WTC11 (cell line): Measurements from ENCODE around the gene CXCR3. TPM values are rescaled to one million over a fixed set of nuclear protein-coding genes. Genes with fewer than 3 reads are reported as not detected.

Source experiments
- ATAC-seq: fragments of 200-7000 bp; cut with Tn5 transposase; 2 replicates; pipeline ENCODE4 v1.10.0; 2021; ENCODE audit warnings: mild to moderate bottlenecking, moderate library complexity
- CTCF ChIA-PET: fragments of 300-600 bp; sonication (Branson Sonifier 250); formaldehyde crosslinking; loops from one replicate; lab custom pipeline; 2021; ENCODE audit warnings: antibody characterized with exemption; lab: Charles Lee
- POLR2A ChIA-PET: fragments of 350-600 bp; sonication (Branson Sonifier 250); formaldehyde crosslinking; loops from one replicate; lab custom pipeline; 2021; ENCODE audit warnings: antibody characterized with exemption; lab: Charles Lee
- DNase-seq: peaks from one replicate; pipeline ENCODE4 v3.0.0; 2021; ENCODE audit warnings: low spot score
- H3K27ac Mint-ChIP-seq: 2 replicates; pipeline ENCODE4 v1.8.0; 2021; ENCODE audit warnings: mixed read lengths
- H3K27me3 Mint-ChIP-seq: 2 replicates; pipeline ENCODE4 v1.8.0; 2021; ENCODE audit warnings: low read depth, mild to moderate bottlenecking, moderate library complexity, mixed read lengths
- H3K36me3 Mint-ChIP-seq: 2 replicates; pipeline ENCODE4 v1.8.0; 2021; ENCODE audit warnings: mixed read lengths
- H3K4me1 Mint-ChIP-seq: 2 replicates; pipeline ENCODE4 v1.8.0; 2022; ENCODE audit warnings: mixed read lengths
- H3K4me3 Mint-ChIP-seq: 2 replicates; pipeline ENCODE4 v1.8.0; 2021; ENCODE audit warnings: mild to moderate bottlenecking, moderate library complexity, mixed read lengths
- H3K9me3 Mint-ChIP-seq: 2 replicates; pipeline ENCODE4 v1.8.0; 2021; ENCODE audit warnings: mixed read lengths
- CREB1 ChIP-seq: sonication (generic); formaldehyde crosslinking; IDR thresholded peaks from 2 replicates; pipeline ENCODE4 v1.8.0; 2023; ENCODE audit warnings: mild to moderate bottlenecking, missing genetic modification reagents
- CTCF ChIP-seq: fragments of 200-600 bp; IDR thresholded peaks from 2 replicates; pipeline ENCODE4 v1.8.0; 2022; ENCODE audit warnings: antibody characterized with exemption
- ELF4 ChIP-seq: sonication (generic); formaldehyde crosslinking; IDR thresholded peaks from 2 replicates; pipeline ENCODE4 v1.8.1; 2022; ENCODE audit warnings: low read depth, mild to moderate bottlenecking, moderate library complexity, missing genetic modification reagents
- GTF2I ChIP-seq: fragments of 250-450 bp; sonication (Bioruptor Pico); conservative IDR thresholded peaks from 2 replicates; pipeline ENCODE4 v1.4.0; 2021; ENCODE audit warnings: mild to moderate bottlenecking
- HMGA2 ChIP-seq: fragments of 250-450 bp; sonication (Bioruptor Pico); IDR thresholded peaks from 2 replicates; pipeline ENCODE4 v1.4.0; 2021; ENCODE audit warnings: mild to moderate bottlenecking, moderate library complexity
- HMGXB4 ChIP-seq: sonication (generic); formaldehyde crosslinking; IDR thresholded peaks from 2 replicates; pipeline ENCODE4 v1.8.1; 2023; ENCODE audit warnings: mild to moderate bottlenecking, moderate library complexity, missing genetic modification reagents
- JUN ChIP-seq: sonication (generic); formaldehyde crosslinking; IDR thresholded peaks from 2 replicates; pipeline ENCODE4 v1.8.0; 2023; ENCODE audit warnings: mild to moderate bottlenecking, missing genetic modification reagents
- MXD4 ChIP-seq: fragments of 250-450 bp; sonication (Bioruptor Pico); IDR thresholded peaks from 2 replicates; pipeline ENCODE4 v1.8.0; 2021; ENCODE audit warnings: mild to moderate bottlenecking, moderate library complexity, borderline replicate concordance
- NFE2L1 ChIP-seq: sonication (generic); formaldehyde crosslinking; IDR thresholded peaks from 2 replicates; pipeline ENCODE4 v1.8.1; 2023; ENCODE audit warnings: missing genetic modification reagents
- NFYB ChIP-seq: sonication (generic); formaldehyde crosslinking; conservative IDR thresholded peaks from 2 replicates; pipeline ENCODE4 v1.8.0; 2022; ENCODE audit warnings: low read depth, missing genetic modification reagents
- NR2C2 ChIP-seq: sonication (generic); formaldehyde crosslinking; IDR thresholded peaks from 2 replicates; pipeline ENCODE4 v1.8.0; 2022; ENCODE audit warnings: mild to moderate bottlenecking, missing genetic modification reagents
- SMAD3 ChIP-seq: sonication (generic); formaldehyde crosslinking; IDR thresholded peaks from 2 replicates; pipeline ENCODE4 v1.8.0; 2022; ENCODE audit warnings: missing genetic modification reagents, mild to moderate bottlenecking, borderline replicate concordance
- ZNF121 ChIP-seq: sonication (generic); formaldehyde crosslinking; IDR thresholded peaks from 2 replicates; pipeline ENCODE4 v1.8.0; 2023; ENCODE audit warnings: missing genetic modification reagents
- ZNF263 ChIP-seq: sonication (generic); formaldehyde crosslinking; IDR thresholded peaks from 2 replicates; pipeline ENCODE4 v1.8.1; 2022; ENCODE audit warnings: low read depth, mild to moderate bottlenecking, moderate library complexity, missing genetic modification reagents
- ZNF317 ChIP-seq: sonication (generic); formaldehyde crosslinking; IDR thresholded peaks from 2 replicates; pipeline ENCODE4 v1.8.1; 2023; ENCODE audit warnings: low read depth, mild to moderate bottlenecking, moderate library complexity, missing genetic modification reagents, borderline replicate concordance
- ZNF396 ChIP-seq: fragments of 250-450 bp; sonication (Bioruptor Pico); IDR thresholded peaks from 2 replicates; pipeline ENCODE4 v1.8.0; 2021; ENCODE audit warnings: mild to moderate bottlenecking, moderate library complexity, borderline replicate concordance
- ZNF416 ChIP-seq: fragments of 250-450 bp; sonication (Bioruptor Pico); IDR thresholded peaks from 2 replicates; pipeline ENCODE4 v1.9.0; 2021; ENCODE audit warnings: mild to moderate bottlenecking, inconsistent platforms
- ZNF423 ChIP-seq: fragments of 250-450 bp; sonication (Bioruptor Pico); IDR thresholded peaks from 2 replicates; pipeline ENCODE4 v2.1.2; 2022; ENCODE audit warnings: mild to moderate bottlenecking, moderate library complexity
- total RNA-seq: library from RNA; stranded (reverse); gene quantifications from 3 replicates; pipeline ENCODE4 v1.2.3, GENCODE V29; 2021
- TF ChIP-seq, protein P1 (sequence below): sonication (generic); formaldehyde crosslinking; conservative IDR thresholded peaks from 2 replicates; pipeline ENCODE4 v1.8.1; 2023; ENCODE audit warnings: mild to moderate bottlenecking, low read depth, missing genetic modification reagents, moderate library complexity
- TF ChIP-seq, protein P2 (sequence below): sonication (generic); formaldehyde crosslinking; conservative IDR thresholded peaks from 2 replicates; pipeline ENCODE4 v1.8.1; 2022; ENCODE audit warnings: mild to moderate bottlenecking, missing genetic modification reagents

Gene CXCR3
- total RNA-seq, 1 experiment from 2014 or later = 0.11 TPM

GRCh38 chrX:71617742-71618141 is 569 bp downstream of the CXCR3 start:
- no peaks in the 10 kb centered on the region for H3K9me3 Mint-ChIP-seq
- CTCF ChIA-PET = interaction anchor here (0.6 to 1.1 kb wide), 2 partner anchors 34 to 78 kb away, joined by 3 to 4 read pairs; no protein-coding TSS in a partner anchor
- H3K4me1 Mint-ChIP-seq = no peaks in the 10 kb centered on the region; the same call in 1 of the 2 replicates

GRCh38 chrX:71616672-71617529 is 1.4 kb downstream of the CXCR3 start:
- no peak overlapping the region for H3K4me3 Mint-ChIP-seq
- H3K27ac Mint-ChIP-seq = no peak overlapping the region
- CTCF ChIA-PET = interaction anchor here (0.6 to 1.1 kb wide), 2 partner anchors 13 to 35 kb away, joined by 3 to 4 read pairs; no protein-coding TSS in a partner anchor
- H3K9me3 Mint-ChIP-seq = no peaks in the 10 kb centered on the region
- peak; percentile 53 for ATAC-seq
- H3K4me1 Mint-ChIP-seq = no peaks in the 10 kb centered on the region
- POLR2A ChIA-PET = interaction anchor here (0.5 kb wide), 1 partner anchor 143 kb away, joined by 4 read pairs; no protein-coding TSS in a partner anchor
- H3K27me3 Mint-ChIP-seq = no peaks in the 10 kb centered on the region
- no peak for DNase-seq
- TF ChIP-seq ELF4 (no peak), CTCF (no peak), HMGA2 (CRISPR knock-in tag) (no peak), NFE2L1 (CRISPR knock-in tag) (no peak), ZNF423 (CRISPR knock-in tag) (no peak), ZNF396 (CRISPR knock-in tag) (no peak), ZNF263 (CRISPR knock-in tag) (no peak), NFYB (CRISPR knock-in tag) (no peak), ZNF121 (CRISPR knock-in tag) (no peak), HMGXB4 (CRISPR knock-in tag) (no peak), JUN (CRISPR knock-in tag) (no peak), GTF2I (CRISPR knock-in tag) (no peak), ZNF317 (no peak), NR2C2 (CRISPR knock-in tag) (no peak), ZNF416 (CRISPR knock-in tag) (no peak)
- TF ChIP-seq, protein P1, sequence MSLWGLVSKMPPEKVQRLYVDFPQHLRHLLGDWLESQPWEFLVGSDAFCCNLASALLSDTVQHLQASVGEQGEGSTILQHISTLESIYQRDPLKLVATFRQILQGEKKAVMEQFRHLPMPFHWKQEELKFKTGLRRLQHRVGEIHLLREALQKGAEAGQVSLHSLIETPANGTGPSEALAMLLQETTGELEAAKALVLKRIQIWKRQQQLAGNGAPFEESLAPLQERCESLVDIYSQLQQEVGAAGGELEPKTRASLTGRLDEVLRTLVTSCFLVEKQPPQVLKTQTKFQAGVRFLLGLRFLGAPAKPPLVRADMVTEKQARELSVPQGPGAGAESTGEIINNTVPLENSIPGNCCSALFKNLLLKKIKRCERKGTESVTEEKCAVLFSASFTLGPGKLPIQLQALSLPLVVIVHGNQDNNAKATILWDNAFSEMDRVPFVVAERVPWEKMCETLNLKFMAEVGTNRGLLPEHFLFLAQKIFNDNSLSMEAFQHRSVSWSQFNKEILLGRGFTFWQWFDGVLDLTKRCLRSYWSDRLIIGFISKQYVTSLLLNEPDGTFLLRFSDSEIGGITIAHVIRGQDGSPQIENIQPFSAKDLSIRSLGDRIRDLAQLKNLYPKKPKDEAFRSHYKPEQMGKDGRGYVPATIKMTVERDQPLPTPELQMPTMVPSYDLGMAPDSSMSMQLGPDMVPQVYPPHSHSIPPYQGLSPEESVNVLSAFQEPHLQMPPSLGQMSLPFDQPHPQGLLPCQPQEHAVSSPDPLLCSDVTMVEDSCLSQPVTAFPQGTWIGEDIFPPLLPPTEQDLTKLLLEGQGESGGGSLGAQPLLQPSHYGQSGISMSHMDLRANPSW (CRISPR knock-in tag) = no peak
- TF ChIP-seq, protein P2, sequence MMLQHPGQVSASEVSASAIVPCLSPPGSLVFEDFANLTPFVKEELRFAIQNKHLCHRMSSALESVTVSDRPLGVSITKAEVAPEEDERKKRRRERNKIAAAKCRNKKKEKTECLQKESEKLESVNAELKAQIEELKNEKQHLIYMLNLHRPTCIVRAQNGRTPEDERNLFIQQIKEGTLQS (CRISPR knock-in tag) = no peak
- H3K36me3 Mint-ChIP-seq = peaks cover 11% of the 10 kb centered on the region; the same call in 1 of the 2 replicates

More at GRCh38 chrX:71617742-71618141, 569 bp downstream of the CXCR3 start:
- TF ChIP-seq ZNF317 = no peak
- no peak for TF ChIP-seq MXD4 (CRISPR knock-in tag)
- TF ChIP-seq CREB1 (CRISPR knock-in tag) = no peak
- no peak for TF ChIP-seq SMAD3 (CRISPR knock-in tag)
- no peak overlapping the region for H3K27ac Mint-ChIP-seq
- no peak for DNase-seq
- peaks cover 8% of the 10 kb centered on the region; the same call in 1 of the 2 replicates for H3K36me3 Mint-ChIP-seq
- no peaks in the 10 kb centered on the region for H3K27me3 Mint-ChIP-seq
- ATAC-seq = no peak
- POLR2A ChIA-PET = no interaction called here
- H3K4me3 Mint-ChIP-seq = no peak overlapping the region
